IPS-11a (cell line): ENCODE measurements around the gene RPS6KA2.

Experiments used
- H3K4me3 ChIP-seq: one replicate; pipeline ENCODE4 v1.5.1; 2013; ENCODE audit warnings: low read depth, low read length, control low read depth

Gene RPS6KA2

DNA sequence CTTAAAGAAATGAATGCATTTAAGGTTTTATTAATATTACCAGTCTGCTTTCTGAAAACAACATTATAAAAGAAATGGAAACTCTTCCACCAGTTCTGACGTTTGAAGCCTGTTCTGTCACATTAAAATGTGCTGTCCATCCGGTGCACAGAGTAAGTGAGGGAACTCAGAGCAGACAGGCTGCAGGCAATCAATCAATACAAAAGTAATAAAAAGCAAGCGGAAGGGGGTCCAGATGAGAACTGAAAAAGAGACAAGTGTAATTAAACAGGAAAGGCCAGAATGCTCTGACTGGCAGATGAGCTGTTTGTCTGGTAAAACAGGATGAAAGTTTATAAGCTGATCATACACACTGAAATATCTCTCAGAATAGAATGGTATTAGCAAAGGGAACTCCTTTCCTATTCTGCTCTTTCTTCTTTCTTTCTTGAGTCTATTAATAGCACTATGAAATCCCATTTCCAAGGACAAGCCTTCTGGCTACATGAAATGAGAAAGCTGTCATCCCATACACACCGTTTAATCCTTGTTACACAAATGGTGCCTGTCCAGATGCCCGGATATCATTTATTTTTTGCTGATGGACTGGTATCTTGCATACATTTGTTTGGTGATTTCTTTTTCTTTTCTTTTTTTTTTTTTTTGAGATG is 134.8 kb downstream of the RPS6KA2 start:
- no peak overlapping the region for H3K4me3 ChIP-seq

DNA sequence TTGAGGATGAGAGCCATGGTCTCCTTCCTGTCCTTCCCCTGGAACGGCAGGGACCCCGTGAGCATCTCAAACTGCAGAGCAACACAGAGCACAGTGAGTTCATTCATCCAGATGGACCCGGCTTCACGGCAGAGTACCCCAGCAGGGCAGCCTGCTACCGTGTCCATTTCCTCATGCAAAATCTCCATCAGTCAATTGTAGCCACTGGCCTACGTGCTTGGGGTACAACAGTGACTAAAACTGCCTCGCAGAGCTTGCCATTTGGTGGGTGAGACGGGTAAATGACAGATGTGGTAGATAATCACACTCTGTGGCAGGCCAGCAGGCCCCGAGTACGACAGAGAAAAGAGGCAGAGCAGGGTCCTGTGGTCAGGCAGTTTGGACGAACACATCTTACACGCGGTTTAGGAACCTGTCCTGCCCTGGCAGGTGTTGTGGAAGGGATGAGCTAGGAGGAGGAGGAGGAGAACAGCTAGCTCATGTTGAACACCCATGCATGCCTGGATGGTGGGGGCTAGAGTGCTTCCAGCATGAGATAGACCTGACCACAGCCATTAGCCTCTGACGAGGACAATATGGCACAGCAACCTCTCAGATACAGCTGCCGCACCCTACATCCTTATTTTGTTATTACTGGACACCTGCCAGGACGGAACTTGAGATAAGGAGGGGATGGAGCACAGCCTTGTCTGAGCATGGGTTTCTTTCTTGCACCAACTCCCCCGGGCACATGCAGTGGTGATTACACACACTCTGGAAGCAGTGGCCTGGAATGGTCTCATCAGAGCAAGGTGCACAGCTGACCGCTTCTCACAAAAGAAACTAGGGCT is 136.2 kb downstream of the RPS6KA2 start:
- no peak overlapping the region for H3K4me3 ChIP-seq

DNA sequence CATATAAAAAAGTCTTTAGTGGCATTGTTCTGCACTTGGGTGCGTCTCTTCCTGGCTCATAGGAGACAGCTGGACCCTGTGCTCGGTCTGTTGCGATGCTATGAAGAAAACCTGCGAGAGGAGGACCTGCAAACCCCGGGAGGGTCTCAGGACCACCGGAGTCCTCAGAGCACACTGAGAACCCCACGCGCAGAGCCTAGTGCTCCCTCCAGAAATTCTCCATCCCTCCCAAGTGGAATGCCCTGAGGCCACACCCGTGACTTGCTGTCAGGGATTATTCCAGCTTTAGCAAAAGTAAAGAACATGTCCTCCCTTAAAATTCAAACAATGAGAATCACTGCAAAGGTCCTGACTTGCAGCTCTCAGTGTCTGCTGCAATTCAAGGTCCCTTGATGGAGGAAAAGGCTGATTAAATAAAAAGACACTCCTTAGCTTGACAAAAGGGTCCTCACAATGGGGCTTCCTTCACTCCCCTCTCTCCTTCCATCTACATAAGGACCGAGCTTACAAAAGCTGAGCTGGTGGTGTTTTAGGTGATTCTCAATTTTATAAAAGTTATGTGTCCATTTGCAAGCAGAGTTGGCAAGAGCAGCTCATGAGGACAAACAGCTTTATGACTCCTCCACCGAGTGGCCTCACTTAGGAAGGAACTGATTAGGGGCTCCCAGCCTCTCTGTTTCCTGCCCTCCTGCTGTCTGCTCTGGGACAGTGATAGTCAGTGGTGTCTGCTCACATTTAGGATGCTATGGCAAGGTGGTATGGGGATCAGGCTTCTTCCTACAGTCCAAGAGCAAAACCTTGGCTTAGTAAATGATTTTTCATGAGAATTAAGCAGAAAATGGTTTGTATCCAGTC is 137.5 kb downstream of the RPS6KA2 start:
- H3K4me3 ChIP-seq, result no peak overlapping the region

DNA sequence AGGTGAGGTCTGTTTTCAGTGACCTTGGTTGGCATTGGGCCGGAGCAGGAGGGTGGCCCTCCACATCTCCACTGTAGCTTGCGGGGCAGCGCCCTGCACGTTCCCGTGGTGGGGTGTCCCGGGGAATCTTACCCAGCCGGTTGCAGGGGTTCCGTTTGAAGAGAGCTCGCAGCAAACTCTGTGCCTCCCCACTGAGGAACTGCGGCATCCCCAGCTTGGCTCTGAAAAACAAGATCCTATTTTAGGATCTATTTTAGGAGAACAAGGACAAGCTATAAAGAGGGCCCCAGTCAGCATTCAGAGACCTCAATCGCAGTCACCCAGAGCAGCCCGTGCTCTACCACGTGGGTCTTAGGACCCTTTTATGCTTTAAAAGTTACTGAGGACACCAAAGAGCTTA is 138.3 kb downstream of the RPS6KA2 start:
- H3K4me3 ChIP-seq, result no peak overlapping the region

DNA sequence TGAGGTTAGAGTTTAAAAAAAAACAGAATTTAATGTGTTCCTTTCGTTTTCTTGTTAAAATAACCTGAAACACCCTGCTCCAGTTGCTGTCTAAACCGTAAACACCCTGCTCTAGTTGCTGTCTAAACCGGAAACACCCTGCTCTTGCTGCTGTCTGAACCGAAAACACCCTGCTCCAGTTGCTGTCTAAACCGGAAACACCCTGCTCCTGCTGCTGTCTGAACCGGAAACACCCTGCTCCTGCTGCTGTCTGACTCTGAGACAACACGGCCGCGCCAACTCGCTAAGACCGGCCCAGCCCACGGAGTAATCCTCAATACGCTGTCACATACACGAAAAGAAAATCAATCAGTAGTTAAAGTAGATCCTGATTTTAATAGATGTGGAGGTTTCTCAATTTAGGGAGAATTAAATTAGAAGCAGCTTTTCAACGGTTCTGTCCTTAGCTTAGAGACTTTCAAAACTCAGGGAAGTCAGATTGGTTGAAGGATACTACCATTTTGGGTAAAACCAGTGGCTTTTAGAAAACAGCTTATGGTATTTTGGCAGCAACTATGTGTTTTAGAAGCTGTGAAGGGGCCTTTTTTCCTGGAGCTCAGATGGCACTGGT is 138.9 kb downstream of the RPS6KA2 start:
- H3K4me3 ChIP-seq, result no peak overlapping the region

DNA sequence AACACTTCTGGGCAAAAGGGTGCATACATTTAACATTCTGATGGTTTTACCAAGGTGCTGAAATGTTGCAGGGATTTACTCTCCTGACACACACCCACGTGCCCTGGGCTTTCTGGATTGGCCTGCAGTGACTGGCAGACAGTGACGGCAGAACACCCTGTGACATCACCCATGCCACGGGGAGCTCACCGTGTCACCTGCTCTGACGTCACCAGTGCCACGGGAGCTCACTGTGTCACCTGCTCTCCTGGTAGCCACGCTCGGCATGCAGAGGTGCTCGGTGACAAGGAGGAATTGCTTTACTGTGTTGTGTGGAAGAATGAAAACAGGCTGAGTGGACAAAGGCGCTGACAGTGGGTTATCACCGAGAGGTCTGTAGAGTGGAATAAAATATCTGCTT is 139.9 kb downstream of the RPS6KA2 start:
- no peak overlapping the region for H3K4me3 ChIP-seq

DNA sequence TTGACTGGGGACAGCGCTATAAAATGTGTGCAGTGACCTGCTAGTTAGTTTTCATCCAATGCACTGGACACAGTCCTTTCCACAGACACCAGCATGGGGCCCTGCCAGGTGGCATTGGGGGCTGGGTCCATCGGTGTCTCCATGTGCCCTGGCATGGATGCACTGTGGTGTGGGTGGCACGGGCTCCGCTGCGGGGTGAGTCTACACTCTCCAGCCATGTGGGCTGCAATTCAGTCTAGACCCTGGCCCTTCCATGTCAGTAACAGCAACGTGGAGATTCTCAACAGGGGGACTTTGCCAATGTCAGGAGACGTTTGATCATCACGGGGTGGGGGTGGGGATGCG is 140.5 kb downstream of the RPS6KA2 start:
- H3K4me3 ChIP-seq, result no peak overlapping the region

DNA sequence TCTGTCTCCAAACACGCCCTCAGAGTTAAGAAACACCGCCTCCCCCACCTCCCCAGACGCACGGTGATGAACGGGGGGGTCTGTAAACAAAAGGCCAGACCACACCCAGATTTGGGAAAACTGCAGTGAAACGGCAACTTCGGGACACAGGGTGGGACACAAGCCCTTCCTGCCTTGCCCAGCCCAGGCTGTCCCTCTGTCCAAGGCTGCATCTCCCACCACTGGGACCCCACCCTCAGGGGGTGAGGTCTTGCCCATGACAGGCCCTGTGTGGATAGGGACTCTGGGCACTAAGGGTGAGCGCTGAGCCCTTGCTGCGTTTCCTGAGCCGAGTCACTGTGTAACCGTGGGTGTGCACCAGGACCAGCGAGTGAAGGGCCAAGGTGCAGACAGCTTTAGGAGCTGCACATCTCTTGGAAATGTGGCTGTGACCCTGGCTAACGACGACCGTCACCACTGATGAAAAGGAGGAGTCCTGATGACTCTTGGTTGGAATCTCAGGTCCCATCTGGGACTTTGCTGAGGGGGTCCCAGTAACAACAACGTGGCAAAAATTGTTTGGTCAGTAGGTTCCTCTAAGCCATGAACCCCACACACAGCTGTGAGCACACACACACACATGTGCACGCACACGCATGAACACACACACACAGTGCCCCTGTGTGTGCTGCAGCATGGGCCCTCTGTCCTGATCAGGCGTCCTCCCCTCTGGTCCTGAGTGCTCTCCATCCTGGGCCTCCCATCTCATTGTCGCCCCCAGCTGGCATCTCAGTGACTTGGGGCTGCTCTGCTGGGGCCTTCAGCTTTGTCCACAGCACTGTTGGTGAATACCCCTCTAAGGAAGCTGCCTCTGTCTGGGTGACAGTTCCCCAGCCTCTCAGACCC is 141.2 kb downstream of the RPS6KA2 start:
- H3K4me3 ChIP-seq, result no peak overlapping the region

DNA sequence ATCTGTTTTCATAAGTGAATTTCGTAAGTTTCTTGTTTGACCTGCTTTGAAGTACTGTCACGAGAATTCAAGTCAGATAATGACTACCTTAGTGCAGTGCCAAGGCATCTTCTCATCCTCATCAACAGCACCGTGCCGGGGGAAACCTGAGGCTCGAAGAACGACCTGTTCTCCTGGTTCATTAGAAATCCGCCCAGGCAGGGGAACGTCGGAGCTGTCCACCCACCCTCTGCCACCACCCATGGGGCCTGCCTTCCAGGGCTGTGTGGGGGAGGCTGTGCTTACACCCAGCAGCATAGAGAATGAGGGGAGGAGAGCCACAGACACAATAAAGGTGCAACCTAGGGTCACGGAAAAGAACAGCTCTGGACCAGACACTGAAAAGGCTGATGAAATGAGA is 142.2 kb downstream of the RPS6KA2 start:
- H3K4me3 ChIP-seq, result no peak overlapping the region

DNA sequence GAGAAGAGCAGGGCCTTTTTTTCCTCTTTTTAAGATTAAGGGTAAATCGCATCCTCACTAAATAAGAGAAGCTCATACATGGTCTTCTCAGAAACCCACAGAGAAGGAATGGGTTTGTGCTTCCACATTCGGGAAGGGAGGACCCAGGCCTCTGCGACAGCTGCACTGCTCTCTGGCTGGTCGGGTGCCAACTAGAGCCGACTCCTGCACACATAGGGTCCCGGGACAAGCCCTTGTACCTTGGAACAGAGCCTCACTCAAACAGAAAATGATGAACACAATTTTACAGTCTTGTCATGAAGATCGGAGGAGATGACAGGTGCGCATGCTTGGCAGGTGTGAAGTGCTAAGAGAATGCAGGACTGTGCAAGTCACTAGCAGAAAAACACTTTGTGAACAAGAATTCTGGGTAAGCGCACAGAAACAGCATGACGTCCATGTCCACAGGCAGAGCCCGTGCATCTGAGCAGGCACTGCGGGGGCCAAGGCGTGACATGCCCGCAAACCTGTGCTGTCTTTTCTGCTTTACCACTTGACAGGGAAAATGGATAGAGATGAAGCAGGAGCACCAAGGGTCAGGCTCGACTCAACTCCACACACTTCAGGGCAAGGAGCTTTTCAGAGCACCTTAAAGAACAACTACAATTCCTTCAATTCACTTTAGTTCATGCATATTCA is 143.3 kb downstream of the RPS6KA2 start:
- H3K4me3 ChIP-seq, result no peak overlapping the region

DNA sequence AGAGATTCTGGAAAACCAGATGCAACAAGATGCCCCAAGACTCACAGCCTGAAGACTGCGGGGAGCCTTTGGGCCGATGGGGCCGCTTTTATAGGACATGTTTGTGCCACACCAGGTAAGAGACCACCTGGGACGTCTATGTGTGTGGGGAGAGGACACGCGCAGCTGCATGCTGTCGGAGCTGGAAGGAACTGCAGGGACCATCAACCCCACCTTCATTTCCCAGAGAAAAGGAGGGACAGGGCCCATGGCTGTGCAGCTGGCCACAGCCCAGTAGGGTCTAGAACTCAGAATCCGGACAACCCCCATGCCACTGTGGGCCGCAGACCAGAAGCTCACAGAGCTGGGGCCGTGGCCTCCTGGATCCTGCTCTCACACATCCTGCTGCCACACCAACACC is 144.0 kb downstream of the RPS6KA2 start:
- no peak overlapping the region for H3K4me3 ChIP-seq

DNA sequence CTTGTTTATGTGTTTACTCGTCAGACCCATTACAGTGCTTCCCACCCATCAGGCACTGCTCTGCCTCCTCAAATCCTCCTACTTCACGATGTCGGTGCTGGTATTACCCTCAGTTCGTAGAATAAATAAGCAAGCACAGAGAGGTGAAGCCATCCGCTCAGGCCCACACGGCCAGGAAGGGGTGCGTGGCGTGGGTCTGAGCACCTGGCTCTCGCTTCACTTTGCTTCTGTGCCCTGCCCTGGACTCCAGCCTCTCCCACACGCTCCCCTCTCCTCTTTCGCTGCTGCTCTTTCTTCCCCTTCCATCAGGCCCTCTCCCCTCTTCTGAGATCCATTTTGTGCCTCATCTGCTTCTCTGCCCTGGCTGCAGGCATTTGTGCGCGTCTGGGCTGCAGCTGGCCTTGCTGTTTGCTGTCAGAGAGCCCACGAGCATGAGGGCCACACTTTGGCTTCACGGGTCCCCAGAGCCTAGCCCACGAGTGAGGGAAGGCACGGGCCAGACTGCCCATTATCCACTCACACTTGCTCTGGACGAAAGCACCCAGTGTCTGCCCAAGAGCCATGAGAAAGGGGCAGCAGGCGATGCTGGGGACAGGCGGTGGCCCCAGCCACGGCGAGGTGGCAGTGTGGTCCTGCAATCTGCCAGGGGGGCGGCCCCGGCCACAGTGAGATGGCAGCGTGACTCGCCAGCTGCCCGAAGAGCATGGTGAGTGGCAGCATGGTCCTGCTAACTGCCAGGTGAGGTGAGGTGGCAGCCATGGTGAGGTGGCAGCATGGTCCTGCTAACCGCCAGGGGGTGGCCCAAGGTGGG is 148.1 kb downstream of the RPS6KA2 start:
- H3K4me3 ChIP-seq, result no peak overlapping the region

DNA sequence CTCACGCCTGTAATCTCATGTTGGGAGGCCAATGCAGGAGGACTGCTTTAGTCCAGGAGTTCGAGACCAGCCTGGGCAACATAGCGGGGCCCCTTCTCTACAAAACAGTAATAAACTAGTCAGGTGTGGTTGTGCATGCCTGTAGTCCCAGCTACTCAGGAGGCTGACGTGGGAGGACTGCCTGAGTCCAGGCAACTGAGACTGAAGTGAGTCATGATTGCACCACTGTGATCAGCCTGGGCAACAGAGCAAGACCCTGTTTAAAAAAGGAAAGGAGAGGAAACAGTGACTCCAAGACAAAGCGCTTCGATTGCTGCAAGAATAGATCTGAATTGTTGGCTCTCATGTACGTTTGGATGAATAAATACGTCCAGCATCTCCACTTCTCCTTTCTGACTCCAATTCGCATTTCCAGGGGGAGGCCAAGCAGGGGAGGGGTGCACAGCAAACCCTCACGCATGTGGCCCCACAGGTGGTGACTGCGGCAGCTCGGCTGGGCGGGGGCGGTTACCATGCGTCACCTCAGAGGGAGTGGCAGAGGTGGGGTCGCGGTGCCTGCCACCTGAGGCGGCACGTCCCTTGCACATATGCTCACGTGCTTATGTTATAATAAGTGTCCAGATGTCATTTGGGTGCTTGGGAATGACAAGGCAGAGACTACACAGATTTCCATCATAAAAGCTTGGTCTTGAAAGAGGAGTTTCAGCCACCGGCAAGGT is 149.2 kb downstream of the RPS6KA2 start:
- no peak overlapping the region for H3K4me3 ChIP-seq

DNA sequence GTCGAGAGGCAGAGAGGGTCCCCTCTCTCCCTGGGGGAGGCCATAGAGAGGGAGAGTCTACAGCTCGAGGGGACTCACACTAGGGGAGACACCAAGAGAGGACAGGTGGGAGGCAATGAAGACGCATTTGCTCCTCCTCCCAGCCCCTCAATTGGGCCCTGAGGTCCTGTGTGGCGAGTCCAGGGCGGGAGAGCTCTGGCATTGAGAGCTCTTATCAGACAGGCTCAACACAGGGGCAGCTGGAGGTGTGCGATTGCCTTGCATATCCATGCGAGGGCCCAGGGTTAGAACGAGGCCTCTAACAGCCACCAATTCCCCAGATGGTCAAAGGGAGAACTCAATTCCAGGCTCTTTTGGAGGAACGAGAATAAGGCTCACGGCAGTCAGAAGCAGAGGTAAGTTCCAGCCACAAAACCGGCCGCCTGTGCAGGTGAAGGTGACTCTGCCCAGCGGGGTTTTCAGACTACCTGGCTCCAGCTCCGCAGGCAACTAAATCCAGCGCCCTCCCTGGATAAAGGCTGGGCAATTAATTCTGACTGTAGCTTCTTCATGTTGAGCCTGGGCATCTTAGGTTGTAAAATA is 150.3 kb downstream of the RPS6KA2 start:
- no peak overlapping the region for H3K4me3 ChIP-seq

DNA sequence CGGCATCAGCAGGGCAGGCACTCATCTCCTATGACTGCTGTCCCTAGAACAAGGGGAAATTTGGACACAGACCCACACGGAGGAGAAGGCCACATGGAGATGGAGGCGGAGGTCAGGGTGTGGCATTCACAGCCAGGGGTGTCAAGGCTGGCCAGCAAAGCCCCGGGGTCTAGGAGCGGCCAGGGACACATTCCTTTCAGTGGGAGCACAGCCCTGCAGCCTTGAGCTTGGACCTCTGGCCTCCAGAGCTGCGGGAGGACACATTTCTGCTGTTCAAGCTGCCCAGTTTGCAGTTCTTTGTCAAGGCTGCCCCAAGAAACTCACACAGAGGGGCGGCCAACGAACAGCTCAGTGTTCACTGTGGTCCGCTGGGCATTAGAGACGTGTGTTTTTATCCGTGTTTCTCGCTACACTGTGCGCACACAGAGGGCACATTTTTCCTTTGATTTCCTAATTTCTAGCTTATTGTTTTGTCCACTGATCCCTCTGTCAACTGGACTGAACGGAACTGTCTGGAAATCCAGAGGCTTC is 150.9 kb downstream of the RPS6KA2 start:
- no peak overlapping the region for H3K4me3 ChIP-seq

DNA sequence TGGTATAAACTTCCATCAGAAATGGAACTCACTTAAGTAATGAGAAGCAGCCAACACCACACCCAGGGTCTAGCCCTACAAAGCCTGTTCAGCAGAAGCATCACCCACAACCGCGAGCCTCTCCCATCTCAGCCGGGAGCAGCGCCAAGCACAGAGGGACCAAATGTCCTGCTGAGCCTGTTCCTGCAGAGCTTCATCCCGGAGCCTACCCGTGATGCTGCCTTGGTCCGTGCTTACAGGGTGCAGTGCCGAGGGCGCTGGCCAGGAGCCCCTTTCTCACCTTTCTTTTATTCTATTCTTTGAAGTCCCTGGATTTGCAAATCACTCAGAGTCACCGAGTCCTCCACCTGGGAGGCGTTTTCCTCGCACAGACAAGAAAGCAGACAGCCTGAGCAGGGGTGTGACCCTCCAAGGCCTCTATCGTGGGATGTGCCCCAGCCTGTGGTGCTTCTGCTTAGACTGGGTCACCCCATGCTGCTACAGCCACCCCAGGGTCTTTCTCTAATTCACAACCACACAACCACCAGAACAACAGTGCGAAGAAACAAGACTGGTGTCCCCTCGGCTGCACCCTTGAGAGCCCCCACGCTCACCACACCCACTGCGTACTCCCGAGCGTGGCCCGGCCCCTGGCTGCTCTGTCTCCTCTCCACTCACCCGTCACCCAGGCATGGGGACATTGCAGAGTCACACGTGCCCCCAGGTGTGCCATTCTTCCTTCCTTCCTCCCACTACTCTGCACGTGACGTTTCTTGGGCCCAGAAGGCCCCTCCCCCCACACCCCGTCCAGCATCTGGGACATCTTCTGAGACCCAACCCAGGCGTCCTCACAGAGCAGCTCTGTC is 152.1 kb downstream of the RPS6KA2 start:
- no peak overlapping the region for H3K4me3 ChIP-seq
